ENCODE data around the gene SCGB3A1.

The SCGB3A1 gene, protein sequence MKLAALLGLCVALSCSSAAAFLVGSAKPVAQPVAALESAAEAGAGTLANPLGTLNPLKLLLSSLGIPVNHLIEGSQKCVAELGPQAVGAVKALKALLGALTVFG

DNA sequence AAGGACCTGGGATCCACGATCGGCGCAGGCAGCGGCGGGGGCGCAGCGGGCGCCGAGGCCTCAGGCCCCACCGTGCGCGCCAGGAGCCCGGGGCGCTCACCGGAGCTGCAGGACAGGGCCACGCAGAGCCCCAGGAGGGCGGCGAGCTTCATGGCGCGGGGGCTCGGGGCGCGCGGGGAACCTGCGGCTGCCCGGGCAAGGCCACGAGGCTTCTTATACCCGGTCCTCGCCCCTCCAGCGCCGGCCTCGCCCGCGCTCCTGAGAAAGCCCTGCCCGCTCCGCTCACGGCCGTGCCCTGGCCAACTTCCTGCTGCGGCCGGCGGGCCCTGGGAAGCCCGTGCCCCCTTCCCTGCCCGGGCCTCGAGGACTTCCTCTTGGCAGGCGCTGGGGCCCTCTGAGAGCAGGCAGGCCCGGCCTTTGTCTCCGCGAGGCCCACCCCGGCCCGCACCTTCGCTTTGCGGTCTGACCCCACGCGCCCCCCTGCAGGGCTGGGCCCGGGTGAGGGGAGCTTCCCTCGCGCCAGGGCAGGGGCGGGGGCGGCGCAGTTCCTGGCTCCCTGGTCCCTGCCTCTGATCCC is at the start of gene SCGB3A1:
SCGB3A1 (minus strand) TSS at position 189 of the 577 bp plus-strand sequence; CDS start at position 152, 37 bp downstream.
- no peak for DNase-seq

DNA sequence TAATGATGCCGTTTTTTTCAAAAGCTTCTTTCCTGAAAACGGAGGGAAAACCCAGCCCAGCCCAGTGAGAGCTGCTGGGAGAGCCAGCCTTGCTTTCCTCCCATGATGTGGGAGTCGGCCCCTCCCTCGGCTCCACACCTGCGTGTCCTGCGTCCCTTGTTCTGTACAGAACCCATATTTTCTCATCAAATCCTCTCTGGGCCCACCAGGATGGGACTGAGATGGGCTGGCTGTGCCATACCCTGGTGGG is 49.2 kb upstream of the SCGB3A1 start:
- DNase-seq = no peak

DNA sequence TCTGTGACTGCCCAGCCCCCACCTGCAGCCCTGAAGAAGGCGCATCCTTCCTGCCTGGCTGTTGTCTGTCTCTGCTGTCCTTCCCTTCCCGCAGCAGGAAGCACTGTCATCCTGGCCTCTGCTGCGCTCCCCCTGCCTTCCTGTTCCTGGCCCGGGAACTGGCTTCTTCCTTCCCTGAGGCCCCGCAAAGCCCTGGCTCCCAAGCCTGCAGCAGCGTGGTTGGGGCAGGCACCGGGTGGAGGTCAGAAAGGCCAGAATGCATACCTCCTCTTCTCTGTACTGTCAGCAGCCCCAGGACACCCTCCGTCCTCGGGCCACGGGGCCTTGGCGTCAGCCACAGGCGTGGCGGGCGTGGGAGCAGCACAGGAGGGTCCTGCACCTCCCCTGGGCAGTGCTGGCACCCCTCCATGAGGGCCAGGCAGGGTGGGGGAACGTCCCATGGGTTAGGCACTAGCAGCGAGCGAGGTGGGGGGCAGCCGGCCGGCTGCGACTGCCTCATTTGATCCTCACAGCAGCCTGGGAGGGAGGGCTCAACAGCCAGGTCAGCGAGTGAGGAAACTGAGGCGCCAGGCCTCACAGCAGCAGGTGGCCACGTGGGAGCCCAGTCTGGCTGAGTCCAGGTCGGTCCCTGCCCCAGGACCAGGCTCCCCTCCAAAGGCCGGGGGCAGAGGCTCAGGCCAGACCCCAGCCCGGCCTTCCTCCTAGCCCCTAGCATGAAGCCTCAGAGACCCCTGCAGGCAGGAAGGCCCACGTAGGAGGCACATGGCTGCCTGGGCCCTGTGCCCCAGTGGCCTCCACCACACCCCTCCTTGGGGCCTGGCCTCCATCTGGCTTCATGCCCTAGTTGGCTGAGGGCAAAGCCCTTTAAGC is 48.7 kb upstream of the SCGB3A1 start:
- no peak for DNase-seq

DNA sequence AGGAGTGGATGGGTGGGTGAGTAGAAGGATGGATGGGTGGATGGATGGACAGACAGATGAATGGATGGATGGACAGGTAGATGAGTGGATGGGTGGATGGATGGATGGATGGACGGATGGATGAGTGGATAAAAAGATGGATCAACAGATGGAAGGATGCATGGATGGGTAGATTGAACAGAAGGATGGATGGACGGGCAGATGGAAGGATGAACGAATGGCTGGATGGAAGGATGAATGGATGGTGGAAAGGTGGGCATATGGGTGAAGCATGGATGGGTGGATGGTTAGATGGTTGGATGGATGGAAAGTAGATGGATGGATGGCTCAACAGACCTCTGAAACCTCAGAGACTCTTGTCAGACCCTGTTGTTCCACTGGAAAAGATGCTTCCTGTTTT is 48.0 kb upstream of the SCGB3A1 start:
- no peak for DNase-seq

DNA sequence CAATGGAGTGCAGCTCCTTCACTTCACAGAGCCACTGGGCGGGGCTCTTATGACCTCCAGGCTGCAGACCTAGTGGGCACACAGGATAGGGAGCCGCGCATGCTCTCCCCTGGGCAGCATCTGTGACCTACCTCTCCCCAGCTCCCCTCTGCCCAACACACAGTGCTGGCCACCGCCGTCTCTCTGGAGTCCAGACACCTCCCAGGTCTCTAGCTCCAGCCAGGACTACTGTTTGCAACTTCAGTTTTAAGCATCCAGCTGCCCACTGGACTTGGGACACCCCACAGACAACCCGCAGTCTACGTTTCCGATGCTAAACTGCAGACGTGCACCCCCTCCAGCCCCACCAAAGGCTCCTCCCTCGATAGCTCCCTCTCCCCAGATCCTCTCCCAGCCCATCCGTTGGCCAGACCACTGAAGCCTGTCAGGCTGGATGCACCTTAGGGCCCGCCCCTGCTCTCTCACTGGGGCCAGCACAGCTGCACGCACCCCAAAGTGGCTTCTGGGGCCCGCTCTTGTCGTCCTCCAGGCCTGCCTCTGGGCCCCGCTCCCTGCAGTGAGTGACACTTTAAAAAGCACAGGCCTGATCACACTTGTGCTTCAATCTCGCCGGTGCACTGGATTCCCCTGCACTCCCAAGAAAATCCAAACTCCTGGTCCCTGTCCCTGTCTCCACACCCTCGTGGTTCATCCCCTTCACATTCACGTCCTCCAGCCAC is 46.8 kb upstream of the SCGB3A1 start:
- DNase-seq = no peak

DNA sequence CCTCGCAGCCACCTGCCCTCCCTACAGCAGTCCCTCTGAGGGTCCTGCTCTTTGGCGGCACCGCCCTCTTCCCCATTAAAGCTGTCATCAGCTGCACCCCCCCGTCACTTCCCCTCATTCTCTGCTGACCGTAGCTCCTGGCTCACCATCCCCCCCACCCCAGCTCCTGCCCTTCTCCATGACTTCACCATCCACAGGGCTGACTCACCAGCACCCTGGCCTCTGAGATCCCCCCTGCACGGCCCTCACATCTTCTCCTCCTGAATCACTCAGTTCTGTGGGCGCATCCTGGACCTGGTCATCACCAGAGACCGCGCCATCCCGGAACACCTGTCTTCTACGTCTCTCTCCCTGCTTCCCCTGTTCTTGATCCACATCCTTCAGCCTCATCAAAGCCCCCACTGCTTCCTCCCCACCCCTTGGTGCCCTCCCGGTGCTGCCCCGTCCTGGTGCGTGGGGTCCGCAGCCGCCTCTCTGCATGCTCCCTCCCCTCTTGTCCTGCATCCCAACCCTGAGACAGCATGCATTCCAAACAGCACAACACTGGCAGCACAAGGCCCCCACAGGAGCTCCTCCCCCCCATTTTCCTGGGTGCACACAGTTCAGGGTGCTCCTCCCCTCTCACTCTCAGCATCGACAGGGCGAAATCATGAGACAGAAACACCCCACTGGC is 45.2 kb upstream of the SCGB3A1 start:
- no peak for DNase-seq

DNA sequence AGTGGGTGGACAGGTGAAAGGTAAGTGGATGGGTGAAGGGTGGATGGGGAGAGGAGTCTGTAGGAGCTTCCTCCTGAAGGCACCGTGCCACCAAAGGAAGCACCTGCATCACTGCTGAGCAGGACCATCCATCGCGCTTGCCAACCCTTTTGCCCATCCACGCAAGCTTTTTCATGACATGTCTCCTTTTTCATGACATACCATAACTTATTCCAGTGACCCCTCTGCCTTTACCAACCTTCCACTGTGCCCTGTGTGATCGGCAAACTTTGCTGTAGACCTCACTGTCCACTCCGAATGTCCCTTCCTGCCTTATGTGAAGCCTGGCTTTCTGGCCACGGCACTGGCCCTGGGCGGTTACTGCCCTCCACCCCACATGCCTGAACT is 44.7 kb upstream of the SCGB3A1 start:
- DNase-seq = no peak

DNA sequence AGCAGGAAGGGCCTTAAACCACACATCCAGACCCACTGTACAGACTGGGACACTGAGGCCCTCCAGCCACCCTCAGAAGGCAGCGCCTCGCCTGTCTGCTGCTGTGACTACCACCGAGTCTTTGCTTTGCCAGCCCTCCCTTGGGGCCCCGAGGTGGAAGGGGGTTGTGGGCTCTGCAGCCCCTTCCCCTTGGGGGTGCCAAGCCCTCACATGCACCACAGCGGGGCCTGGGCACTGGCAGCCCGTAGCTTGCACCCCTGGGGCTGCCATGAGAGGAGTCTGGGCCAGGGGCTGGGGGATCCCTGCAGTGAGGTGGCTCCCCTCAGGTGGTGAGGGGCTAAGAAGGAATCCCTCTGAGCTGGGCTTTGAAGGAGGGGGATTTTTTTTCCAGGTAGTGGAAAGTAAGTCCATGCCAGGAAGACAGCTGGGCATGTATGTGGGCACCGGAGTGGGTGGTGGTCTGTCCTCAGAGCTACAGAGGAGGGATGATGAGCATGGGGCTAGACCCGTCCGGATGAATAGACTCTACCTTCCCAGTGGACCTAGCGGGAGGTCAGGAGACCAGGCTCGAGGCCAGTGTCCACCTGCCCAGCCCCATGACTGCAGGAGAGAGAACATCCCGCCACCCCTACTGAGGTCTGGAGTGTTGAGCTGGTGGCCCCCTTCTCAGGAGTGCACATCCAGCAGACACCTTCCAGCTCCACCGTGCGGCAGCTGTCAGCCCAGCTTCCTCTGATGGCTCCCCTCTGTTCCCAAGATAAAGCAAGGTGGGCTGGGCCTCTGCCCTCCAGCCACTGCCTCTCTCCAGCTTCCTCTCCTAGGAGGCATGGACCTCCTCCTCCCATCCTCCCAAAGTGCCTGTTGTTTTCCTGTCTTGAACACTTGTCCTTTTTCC is 42.2 kb upstream of the SCGB3A1 start:
- DNase-seq = no peak

DNA sequence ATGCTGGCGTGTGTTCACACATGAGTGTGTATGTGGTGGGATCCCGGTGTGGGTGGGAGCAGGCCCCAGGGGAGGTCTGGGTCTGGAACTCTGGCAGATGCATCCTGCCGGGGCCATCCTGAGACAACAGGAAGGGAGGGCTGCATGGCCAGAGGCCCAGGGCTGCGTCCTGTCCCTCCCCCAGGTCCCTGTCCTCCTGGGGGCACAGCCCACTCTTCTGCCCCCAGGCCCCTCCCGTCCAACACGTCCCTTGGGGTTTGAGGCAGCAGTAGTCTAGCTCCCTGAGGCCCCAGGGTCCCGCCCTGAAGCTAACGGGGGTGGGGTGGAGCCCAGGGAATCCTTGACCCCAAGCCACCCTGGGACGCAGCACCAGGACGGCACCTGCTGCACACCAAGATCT is 41.5 kb upstream of the SCGB3A1 start:
- DNase-seq = no peak

DNA sequence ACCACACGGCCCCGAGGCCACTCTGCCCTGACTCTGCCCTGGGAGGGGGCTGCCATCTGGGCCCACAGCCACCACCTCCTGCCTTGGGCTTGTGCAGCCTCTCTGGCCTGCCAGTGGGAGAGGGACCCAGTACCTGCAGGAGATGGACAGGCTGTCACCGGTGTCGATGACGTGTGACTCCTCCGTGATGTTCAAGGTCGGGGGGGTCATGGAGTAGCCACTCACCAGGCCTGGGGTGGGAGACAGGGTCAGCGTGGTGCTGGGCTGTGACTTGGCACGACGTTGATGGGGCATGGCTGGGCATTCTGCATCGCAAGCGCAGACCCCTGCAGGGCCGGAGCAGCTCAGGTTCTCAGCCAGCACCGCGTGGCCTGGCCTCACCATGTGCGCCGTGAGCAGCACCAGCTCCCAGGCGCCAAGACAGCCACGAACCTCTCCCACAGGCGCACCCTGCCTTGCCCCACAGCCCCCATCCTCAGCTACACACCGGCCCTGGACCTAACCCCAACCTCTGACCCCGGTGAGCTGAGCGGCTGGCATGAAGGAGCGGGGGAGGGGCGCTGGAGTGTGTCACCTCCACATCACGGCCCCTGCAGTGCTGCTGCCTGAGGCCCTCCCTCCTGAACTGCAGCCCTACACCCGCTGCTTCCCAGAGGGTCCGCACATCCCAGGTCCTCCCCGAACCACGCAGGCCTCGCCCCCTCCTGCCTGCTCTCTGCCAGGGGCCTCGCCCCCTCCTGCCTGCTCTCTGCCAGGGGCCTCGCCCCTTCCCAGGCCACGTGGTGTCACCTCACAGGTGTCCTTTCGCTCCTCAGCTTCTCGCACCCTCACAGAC is 40.5 kb upstream of the SCGB3A1 start:
- no peak for DNase-seq

DNA sequence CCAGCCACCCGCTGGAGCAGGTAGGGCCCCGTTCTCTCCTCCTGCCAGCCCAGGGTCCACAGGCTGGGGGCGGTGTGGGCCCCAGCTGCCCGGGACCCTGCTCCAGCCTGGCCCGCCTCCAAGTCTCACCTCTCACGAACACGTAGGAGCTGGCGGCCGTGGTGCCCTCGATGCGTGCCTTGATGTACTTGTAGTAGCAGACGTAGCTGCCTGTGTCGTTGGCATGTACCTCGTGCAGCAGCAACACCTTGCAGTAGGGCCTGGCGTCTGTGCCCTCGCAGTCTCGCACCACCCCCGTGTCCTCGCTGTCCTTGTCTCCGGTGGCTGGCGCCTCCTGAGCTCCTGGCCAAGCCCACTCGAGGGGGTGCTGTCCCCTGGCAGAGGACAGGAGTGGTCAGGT is 39.1 kb upstream of the SCGB3A1 start:
- DNase-seq = no peak

DNA sequence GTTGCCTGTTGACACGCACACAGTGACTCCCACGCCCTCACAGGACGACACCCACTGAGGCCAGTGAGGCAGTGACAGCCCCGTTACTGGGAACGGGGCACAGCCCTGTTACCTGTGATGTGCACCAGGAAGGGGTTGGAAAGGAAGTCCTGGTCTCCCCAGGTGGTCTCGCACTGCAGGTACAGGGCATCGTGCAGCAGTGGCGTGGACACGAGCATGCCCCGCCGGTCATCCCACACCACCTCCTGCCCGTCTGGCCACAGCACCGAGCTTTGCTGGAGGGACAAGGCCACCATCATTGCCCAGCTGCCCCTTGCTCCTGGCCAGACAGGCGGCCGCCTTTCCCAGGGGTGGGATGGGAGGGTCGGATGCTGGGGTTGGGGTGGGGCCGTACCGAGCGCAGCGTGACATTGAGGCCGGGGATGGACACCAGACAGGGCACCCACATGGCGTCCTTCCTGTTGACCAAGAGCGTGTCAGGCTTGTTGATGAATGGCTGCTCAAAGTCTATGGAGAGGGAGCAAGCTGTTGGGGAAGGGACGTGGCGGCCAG is 38.6 kb upstream of the SCGB3A1 start:
- no peak for DNase-seq

DNA sequence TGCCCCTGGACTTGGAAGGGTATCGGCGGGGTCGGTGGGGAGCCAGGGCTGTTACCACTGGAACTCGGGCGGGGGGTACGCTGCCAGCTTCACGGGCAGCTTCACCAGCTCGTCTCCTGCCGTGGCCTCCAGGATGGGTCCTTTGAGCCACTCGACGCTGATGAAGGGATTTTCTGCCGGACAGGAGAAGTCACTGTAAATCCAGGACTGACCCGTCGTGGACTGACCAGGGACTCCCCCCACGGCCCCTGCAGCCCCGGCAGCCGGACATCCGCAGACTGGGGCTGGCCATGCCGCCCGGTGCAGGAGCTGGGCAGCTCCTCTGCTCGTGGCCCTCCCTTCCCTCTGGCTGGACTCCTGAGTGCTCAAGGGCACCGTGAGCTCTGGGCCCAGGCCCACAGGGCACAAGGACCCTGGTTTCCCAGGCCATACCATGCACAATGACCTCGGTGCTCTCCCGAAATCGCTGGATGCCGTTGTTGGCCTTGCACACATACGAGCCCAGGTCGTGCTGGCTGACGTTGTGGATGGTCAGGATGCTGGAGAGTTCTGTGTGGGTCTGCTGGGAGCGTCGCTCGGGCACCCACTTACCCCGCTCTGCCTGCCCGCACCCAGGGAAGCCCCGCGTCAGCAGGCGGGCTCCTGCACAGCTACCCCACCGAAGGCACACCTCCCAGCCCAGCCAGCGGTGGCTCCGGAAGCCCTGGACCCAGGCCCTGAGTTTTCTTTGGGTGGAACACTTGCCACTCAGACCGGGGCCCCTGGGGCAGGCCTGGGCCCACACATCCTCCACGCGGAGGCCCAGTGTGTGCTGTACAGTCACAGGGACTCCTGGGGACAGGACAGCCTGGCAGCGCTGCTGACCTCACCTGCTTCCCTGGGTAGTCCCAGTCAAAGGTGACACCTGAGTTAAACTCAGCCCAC is 37.8 kb upstream of the SCGB3A1 start:
- no peak for DNase-seq

DNA sequence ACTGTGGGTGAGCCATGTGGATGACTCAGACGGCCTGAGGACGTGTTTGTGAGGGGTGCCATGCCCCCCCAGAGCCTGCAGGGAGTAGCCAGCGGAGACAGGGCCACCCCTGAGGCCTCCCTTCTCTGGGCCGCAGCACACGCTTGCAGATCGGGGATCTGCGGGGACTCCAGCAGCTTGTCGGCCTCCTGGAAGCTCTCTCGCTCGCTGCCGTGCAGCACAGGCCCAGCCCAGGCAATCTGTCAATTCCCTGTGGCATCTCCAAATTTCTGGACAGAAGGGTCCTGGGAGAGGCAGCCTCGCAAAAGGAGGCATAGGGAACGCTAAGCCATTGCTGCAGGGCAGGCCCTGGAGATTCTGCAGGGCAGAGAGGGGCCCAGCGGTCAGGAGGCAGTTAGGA is 36.9 kb upstream of the SCGB3A1 start:
- no peak for DNase-seq

DNA sequence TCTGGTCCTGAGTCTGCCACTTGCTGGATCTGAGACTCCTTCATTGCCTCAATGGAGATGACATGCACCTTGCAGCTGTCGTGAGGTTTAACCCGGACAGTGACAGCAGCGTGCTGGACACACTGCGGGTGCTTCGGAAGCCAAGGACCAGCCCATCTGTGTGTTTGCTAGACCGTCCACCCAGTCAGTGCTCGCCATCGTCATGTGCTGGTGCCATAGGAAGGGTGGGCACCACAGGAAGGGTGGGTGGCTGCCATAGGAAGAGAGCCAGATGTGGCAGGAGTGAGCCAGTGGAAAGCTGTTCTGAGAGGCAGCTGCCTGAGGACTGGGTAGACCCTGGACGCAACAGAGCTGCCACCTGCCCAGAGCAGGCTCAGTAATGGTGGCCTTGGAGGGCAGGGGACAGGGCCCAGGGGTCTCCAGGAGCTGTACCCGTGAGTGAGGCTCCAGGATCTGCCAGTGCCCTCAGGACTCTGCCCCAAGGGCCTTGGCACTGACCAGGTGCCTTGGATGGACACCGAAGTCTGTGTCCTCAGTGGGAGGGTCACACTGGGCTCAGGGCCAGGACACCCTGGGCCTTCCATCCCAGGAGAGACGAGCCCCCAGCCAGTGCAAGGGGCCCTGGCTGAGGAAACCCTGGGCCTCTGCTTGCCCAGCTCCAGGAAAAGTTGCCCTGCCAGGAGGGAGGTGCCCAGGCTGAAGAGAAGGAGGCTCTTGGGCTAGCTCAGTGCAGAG is 36.3 kb upstream of the SCGB3A1 start:
- no peak for DNase-seq

DNA sequence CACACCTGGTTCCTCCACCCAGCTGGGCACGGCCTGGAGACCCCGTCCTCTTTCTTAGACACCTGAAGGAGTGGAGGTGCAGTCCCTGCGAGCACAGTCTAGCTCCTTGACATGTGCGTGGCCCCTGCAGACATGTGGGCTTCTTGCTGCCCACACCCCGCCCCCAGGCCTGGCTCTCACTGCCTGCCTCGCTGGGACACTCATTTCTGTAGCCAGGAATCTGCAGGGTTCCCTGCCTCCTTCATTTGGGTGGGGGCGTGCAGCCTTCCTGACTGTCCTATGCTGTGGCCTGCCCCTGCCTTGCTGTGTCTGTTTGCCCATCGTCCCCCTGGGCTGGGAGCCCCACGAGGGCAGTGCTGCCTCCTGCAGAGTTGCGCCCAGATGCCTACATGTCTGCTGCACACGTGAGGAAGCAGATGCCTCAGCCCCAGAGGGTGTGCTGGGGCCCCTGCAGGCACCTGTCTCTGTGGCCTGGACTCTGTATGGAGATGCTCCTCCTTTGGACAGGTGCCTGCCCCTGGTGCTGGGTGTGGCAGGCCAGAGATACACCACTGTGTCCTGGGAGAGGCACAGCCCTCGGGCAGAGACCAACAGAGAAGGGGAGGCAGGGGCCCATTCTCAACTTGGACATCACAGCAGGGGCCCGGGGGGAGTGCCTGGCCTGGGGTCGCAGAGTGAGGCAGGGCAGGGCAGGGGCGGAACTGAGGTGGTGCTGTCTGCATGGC is 35.5 kb upstream of the SCGB3A1 start:
- no peak for DNase-seq

DNA sequence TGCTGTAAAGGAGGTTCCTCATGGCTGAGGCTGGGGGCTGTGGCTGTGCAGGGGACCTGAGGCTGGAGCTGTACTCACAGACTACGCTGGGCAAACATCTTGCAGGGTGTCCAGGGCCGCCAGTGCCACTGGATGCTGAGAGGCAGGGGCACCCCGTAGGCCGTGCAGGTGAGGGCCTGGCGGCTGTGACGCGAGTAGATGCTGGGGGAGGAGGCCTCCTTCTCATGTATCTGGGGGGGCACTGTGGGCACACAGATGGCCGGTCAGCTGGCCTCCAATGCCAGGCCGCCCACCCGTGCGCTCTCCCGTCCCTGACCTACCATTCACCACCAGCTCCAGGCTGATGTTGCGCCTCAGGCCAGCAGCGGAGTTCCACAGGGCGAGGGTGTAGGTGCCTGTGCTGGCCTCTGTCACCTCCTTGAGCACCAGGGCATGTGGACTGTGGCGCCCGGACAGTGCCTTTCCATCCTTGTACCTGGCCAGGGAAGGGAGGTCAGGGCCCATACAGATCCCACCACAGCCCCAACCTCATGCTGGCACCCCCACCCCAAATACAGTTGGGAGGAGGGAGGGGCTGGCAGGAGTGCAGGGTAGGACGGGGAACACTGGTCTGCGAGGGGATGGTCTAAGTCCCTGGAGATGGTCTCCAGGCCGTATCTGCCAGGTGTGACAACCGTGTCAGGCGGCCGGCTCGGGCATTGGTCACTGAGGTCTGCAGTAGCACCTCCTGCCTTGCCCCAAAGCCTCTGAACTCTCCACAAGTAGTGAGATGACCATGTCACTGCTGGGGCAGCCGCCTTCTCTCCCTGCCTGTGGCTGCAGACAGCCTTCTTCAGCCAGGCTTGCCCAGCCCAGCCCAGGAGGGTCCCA is 34.7 kb upstream of the SCGB3A1 start:
- no peak for DNase-seq

Measured in activated CD4-positive, alpha-beta T cell treated with anti-CD3 and anti-CD28 coated beads, Interleukin-10, Interleukin-2, amounts not matched to agents 100 ng/mL and 50 ng/mL, durations not matched to agents 16 hours and 8 hours (primary cell).